PC-9 (cell line): ENCODE measurements around the gene EYS.

Source experiments
- EZH2 ChIP-seq: fragments of 200-600 bp; sonication (generic); IDR thresholded peaks from 2 replicates; pipeline ENCODE4 v1.8.0; 2017; ENCODE audit warnings: antibody characterized with exemption, low read depth
- TF ChIP-seq, protein P1 (sequence below): fragments of 200-600 bp; sonication (generic); conservative IDR thresholded peaks from 2 replicates; pipeline ENCODE4 v1.6.1; 2017; ENCODE audit warnings: mixed run types, antibody characterized with exemption, mild to moderate bottlenecking, moderate library complexity

GRCh38 chr6:63862486-63863198 is 1844.4 kb downstream of the EYS start:
- TF ChIP-seq, protein P1, sequence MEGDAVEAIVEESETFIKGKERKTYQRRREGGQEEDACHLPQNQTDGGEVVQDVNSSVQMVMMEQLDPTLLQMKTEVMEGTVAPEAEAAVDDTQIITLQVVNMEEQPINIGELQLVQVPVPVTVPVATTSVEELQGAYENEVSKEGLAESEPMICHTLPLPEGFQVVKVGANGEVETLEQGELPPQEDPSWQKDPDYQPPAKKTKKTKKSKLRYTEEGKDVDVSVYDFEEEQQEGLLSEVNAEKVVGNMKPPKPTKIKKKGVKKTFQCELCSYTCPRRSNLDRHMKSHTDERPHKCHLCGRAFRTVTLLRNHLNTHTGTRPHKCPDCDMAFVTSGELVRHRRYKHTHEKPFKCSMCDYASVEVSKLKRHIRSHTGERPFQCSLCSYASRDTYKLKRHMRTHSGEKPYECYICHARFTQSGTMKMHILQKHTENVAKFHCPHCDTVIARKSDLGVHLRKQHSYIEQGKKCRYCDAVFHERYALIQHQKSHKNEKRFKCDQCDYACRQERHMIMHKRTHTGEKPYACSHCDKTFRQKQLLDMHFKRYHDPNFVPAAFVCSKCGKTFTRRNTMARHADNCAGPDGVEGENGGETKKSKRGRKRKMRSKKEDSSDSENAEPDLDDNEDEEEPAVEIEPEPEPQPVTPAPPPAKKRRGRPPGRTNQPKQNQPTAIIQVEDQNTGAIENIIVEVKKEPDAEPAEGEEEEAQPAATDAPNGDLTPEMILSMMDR, result no peak
- no peak for TF ChIP-seq EZH2
